GM23248 (cell line): ENCODE measurements around the gene MCF2L.

Experiments used
- EZH2 ChIP-seq: fragments of 200-600 bp; sonication (generic); IDR thresholded peaks from 2 replicates; pipeline ENCODE4 v1.6.1; 2018; ENCODE audit warnings: antibody characterized with exemption, mild to moderate bottlenecking; ENCODE audit not compliant: insufficient read depth, poor library complexity, severe bottlenecking
- EZH2phosphoT487 ChIP-seq: fragments of 200-600 bp; sonication (generic); IDR thresholded peaks from 2 replicates; pipeline ENCODE4 v1.6.1; 2018; ENCODE audit warnings: antibody characterized with exemption, moderate library complexity, mild to moderate bottlenecking, low read depth; ENCODE audit not compliant: insufficient read depth

GRCh38 chr13:112975401-112975939 is 6.5 kb downstream of the MCF2L start:
- no peak for TF ChIP-seq EZH2
- TF ChIP-seq EZH2phosphoT487, result no peak
